Subcutaneous adipose tissue (tissue), 4 donors: ENCODE data around the gene SYT5. TPM values are rescaled to one million over a fixed set of nuclear protein-coding genes. Genes with fewer than 3 reads are reported as not detected.

Source experiments
- CTCF ChIP-seq: fragments of 450-650 bp; IDR thresholded peaks from one replicate; pipeline ENCODE4 v1.5.1; 2016; ENCODE audit warnings: low read depth, mild to moderate bottlenecking, control low read depth, antibody characterized with exemption, moderate library complexity
- total RNA-seq, 4 donors: library from RNA; depleted of rRNA; stranded (reverse); fragments of >200 nt; gene quantifications; one replicate each; pipeline ENCODE4 v1.1.0, GENCODE V29; 2016

SYT5 gene
- total RNA-seq, 4 donors from 2014 or later: not detected

GRCh38 chr19:55213547-55213946 is 33.5 kb upstream of the SYT5 start:
- no peak for TF ChIP-seq CTCF

GRCh38 chr19:55212447-55212846 is 32.4 kb upstream of the SYT5 start:
- no peak for TF ChIP-seq CTCF

GRCh38 chr19:55209693-55210472 is 29.8 kb upstream of the SYT5 start:
- TF ChIP-seq CTCF: no peak

- no peak for TF ChIP-seq CTCF
These were observed 29.0 kb upstream of the SYT5 start, which contains the start of gene PTPRH for GRCh38 chr19:55208880-55209692. Gene PTPRH (minus strand): TSS chr19:55209501. CDS start chr19:55209433, 68 bp downstream.

- TF ChIP-seq CTCF: no peak
These were observed 26.8 kb upstream of the SYT5 start for GRCh38 chr19:55206664-55207500.

GRCh38 chr19:55199620-55200204 is 19.6 kb upstream of the SYT5 start:
- TF ChIP-seq CTCF: no peak
